T-cell (primary cell): Measurements from ENCODE around the gene EFCAB9. TPM values are rescaled to one million over a fixed set of nuclear protein-coding genes. Genes with fewer than 3 reads are reported as not detected.
"Not testable (repeated sequence)": the region's sequence is repeated elsewhere in the genome, so short reads cannot be mapped to it uniquely, and the experiment has no call there.

Source experiments
- ATAC-seq, 4 experiments: fragments of 200-7000 bp in 3 of 4; fragments of 150-1000 bp in 1 of 4; cut with Tn5 transposase; replicated peaks in 1 of 4; 1 replicate in 3 of 4; 2 replicates in 1 of 4; pipeline ENCODE4 v1.10.0; 2021; ENCODE audit warnings: moderate library complexity in 3 of 4, mild to moderate bottlenecking in 2 of 4, moderate number of reproducible peaks in 1 of 4
- CTCF ChIA-PET, 2 donors: fragments of 300-600 bp; sonication (Branson Sonifier 250); formaldehyde crosslinking; loops; one replicate each; lab custom pipeline; 2022; ENCODE audit warnings: antibody characterized with exemption in 2 of 2; lab: Charles Lee
- POLR2A ChIA-PET, 2 donors: fragments of 300-600 bp; sonication (Branson Sonifier 250); formaldehyde crosslinking; loops; one replicate each; lab custom pipeline; 2022; ENCODE audit warnings: antibody characterized with exemption in 2 of 2; lab: Charles Lee
- DNase-seq, 35 experiments: peaks; one replicate each; pipeline versions ENCODE4 v3.0.0 to v3.0.0-alpha.2; 2013 to 2023
- H3K27ac ChIP-seq: one replicate; pipeline ENCODE4 v1.5.1; 2013; ENCODE audit warnings: low read length
- H3K27me3 ChIP-seq, 2 experiments: replicated peaks in 1 of 2; 1 replicate in 1 of 2; 2 replicates in 1 of 2; pipeline versions ENCODE4 v1.6.1 to v1.7.0; 2013; ENCODE audit warnings: low read length in 1 of 2, mixed read lengths in 1 of 2; ENCODE audit not compliant: control insufficient read depth in 2 of 2, insufficient read depth in 2 of 2; ENCODE audit errors: extremely low read depth in 1 of 2
- H3K36me3 ChIP-seq, 2 donors: 1 replicate in 1 of 2; 2 replicates in 1 of 2; pipeline versions ENCODE4 v1.6.1 to v1.7.0; 2013; ENCODE audit warnings: low read length in 1 of 2; ENCODE audit not compliant: control insufficient read depth in 2 of 2, insufficient read depth in 1 of 2; ENCODE audit errors: extremely low read depth in 1 of 2
- H3K4me1 ChIP-seq, 2 experiments: 1 replicate in 1 of 2; 2 replicates in 1 of 2; pipeline versions ENCODE4 v1.6.1 to v1.7.0; 2013; ENCODE audit warnings: low read length in 2 of 2, mixed read lengths in 1 of 2; ENCODE audit not compliant: insufficient read depth in 2 of 2, control insufficient read depth in 1 of 2; ENCODE audit errors: extremely low read depth in 1 of 2
- H3K4me3 ChIP-seq, 2 donors: 1 replicate in 1 of 2; 2 replicates in 1 of 2; pipeline versions ENCODE4 v1.5.1 to v1.7.0; 2013; ENCODE audit warnings: mild to moderate bottlenecking in 2 of 2, low read length in 1 of 2, moderate library complexity in 1 of 2; ENCODE audit not compliant: control insufficient read depth in 1 of 2; ENCODE audit errors: extremely low read depth in 1 of 2
- H3K9me3 ChIP-seq: 2 replicates; pipeline ENCODE4 v1.7.0; 2013
- H3K27ac Mint-ChIP-seq, 2 donors: one replicate each; pipeline ENCODE4 v1.8.0; 2020 to 2021; ENCODE audit warnings: mild to moderate bottlenecking in 2 of 2, mixed read lengths in 2 of 2
- H3K27me3 Mint-ChIP-seq, 2 donors: one replicate each; pipeline ENCODE4 v1.8.0; 2021 to 2022; ENCODE audit warnings: mixed read lengths in 2 of 2
- H3K36me3 Mint-ChIP-seq: one replicate; pipeline ENCODE4 v1.8.0; 2021; ENCODE audit warnings: mixed read lengths
- H3K4me1 Mint-ChIP-seq, 3 donors: one replicate each; pipeline ENCODE4 v1.8.0; 2020 to 2022; ENCODE audit warnings: mixed read lengths in 3 of 3, mild to moderate bottlenecking in 1 of 3
- H3K4me3 Mint-ChIP-seq, 3 donors: one replicate each; pipeline ENCODE4 v1.8.0; 2020 to 2022; ENCODE audit warnings: mild to moderate bottlenecking in 3 of 3, mixed read lengths in 3 of 3, moderate library complexity in 3 of 3
- H3K9me3 Mint-ChIP-seq, 3 donors: one replicate each; pipeline ENCODE4 v1.8.0; 2020 to 2022; ENCODE audit warnings: mixed read lengths in 3 of 3
- WGBS: methylation state at CpG from one replicate; pipeline ENCODE4 v1.1.5; 2013; ENCODE audit warnings: missing lambda C conversion rate; ENCODE audit not compliant: insufficient coverage; 5-methylcytosine and 5-hydroxymethylcytosine counted together
- total RNA-seq, 35 experiments: library from RNA in 6 of 35; stranded (reverse) in 6 of 35; fragments of 120-200 nt in 1 of 35; gene quantifications; one replicate each; pipeline versions ENCODE4 v1.2.1 to v1.2.4 and lab custom pipeline; 2013 to 2026

The EFCAB9 gene
- total RNA-seq, 5 donors from 2014 or later (not counting 1 experiment from before 2014, with no cell fraction given) = not detected

DNA sequence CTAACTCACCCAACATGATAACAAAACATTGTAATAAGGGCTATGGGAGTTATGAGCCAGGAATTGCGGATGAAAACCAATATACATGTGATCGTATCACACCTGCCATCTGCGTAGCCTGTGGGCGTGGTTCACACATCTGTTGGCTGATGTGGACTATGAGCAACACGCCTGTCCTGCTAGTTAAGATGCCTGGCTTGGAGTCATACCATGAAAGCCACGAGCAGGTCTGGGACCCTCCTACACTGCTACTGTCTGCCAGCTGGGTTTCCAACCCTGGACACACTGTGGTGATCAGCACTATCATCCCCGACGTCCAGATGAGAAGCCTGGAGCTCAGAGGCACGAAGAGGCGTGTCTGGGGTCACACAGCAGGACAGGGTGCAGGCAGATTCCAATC is 46.1 kb upstream of the EFCAB9 start:
- peaks cover 37% of the 10 kb centered on the region for H3K36me3 Mint-ChIP-seq
- peaks cover 78 to 97% (median 90%) of the 10 kb centered on the region in 3 donors for H3K4me1 Mint-ChIP-seq
- whole genome bisulfite sequencing = 82% methylated on average over 10 of the region's 10 CpGs
- H3K9me3 Mint-ChIP-seq = no peaks in the 10 kb centered on the region
- peak overlapping the region; percentile 73 to 77 for H3K27ac Mint-ChIP-seq
- ATAC-seq (no peak), DNase-seq (peak in 12 of 35 experiments; percentile 11 to 47 (median 24))
- Histone ChIP-seq H3K9me3 (no peaks in the 10 kb centered on the region), H3K36me3 (peaks cover 0 to 83% of the 10 kb centered on the region in 2 donors), H3K27me3 (no peaks in the 10 kb centered on the region), H3K27ac (no peak overlapping the region), H3K4me3 (no peak overlapping the region), H3K4me1 (peaks cover 15 to 96% of the 10 kb centered on the region in 2 experiments)
- H3K4me3 Mint-ChIP-seq = no peak overlapping the region
- H3K27me3 Mint-ChIP-seq = no peaks in the 10 kb centered on the region
- CTCF ChIA-PET = no interaction called here
- POLR2A ChIA-PET = no interaction called here

DNA sequence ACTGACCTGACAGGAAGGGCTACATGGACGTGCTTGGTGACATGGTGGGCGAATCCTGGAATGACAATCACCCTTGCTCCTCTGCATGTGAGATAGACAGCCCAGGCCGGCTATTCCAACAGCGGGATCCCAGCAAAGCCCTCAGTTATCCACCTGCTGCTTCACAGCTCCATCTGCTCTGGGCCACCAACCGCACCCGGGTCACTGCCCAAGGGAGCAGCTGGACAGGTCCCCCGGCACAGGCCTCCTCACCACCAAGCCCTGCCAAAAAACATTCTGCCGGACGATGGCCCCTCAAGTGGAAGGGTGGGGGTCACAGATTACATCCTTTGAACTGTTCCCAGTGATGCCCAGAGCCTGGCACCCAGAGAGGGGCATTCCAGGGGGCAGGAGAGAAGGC is 45.6 kb upstream of the EFCAB9 start:
- Mint-ChIP-seq H3K9me3 (no peaks in the 10 kb centered on the region), H3K27me3 (no peaks in the 10 kb centered on the region), H3K27ac (peak overlapping the region; percentile 73 to 77), H3K36me3 (peaks cover 40% of the 10 kb centered on the region), H3K4me3 (no peak overlapping the region), H3K4me1 (peaks cover 78 to 97% (median 90%) of the 10 kb centered on the region in 3 donors)
- Histone ChIP-seq H3K27ac (peak overlapping the region; percentile 11), H3K27me3 (no peaks in the 10 kb centered on the region), H3K4me3 (no peak overlapping the region), H3K4me1 (peaks cover 15 to 92% of the 10 kb centered on the region in 2 experiments), H3K36me3 (peaks cover 0 to 85% of the 10 kb centered on the region in 2 donors), H3K9me3 (no peaks in the 10 kb centered on the region)
- WGBS = 97% methylated on average over 6 of the region's 9 CpGs
- POLR2A ChIA-PET = no interaction called here
- ATAC-seq (no peak), DNase-seq (no peak)
- CTCF ChIA-PET = no interaction called here

DNA sequence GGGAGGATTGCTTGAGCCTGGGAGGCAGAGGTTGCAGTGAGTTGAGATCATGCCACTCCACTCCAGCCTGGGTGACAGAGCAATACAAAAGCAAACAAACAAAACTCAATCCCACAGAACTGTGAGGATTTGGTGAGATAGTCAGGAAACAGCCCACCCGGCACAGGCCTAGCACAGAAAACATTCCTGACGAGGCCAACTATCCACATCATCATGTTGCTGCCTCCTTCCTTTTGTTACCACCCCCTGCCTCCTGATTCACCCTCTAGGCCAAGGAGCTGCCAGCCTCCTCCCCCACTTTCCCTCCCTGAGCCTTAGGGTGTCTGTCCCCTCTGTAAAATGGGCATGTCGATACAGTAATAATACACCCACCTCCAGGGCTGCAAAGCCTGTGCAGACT is 44.9 kb upstream of the EFCAB9 start:
- peaks cover 40% of the 10 kb centered on the region for H3K36me3 Mint-ChIP-seq

DNA sequence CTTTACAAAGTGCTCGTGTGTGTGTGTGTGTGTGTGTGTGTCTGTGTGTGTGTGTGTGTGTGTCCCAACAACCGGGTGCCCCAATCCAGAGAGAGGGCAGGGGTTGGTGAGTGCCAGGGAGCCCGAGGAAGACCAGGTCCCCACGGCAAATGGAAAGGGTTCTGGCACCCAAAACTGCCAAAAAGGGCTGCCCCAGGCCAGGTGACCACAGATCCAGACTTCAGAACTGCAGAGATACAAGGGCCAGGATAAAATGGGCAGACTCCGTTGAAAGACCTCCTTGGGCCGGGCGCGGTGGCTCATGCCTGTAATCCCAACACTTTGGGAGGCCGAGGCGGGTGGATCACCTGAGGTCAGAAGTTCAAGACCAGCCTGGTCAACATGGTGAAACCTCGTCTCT is 44.5 kb upstream of the EFCAB9 start:
- peaks cover 78 to 97% (median 90%) of the 10 kb centered on the region in 3 donors for H3K4me1 Mint-ChIP-seq
- H3K9me3 ChIP-seq, ATAC-seq, POLR2A ChIA-PET, DNase-seq, H3K27ac ChIP-seq, H3K4me3 ChIP-seq, H3K9me3 Mint-ChIP-seq, H3K27me3 Mint-ChIP-seq, H3K27me3 ChIP-seq: not testable (repeated sequence)
- H3K36me3 Mint-ChIP-seq = peaks cover 42% of the 10 kb centered on the region
- peak overlapping the region; percentile 61 to 72 for H3K27ac Mint-ChIP-seq
- peak overlapping the region in 1 of 3 donors; percentile 82 for H3K4me3 Mint-ChIP-seq
- peaks cover 3 to 85% of the 10 kb centered on the region in 2 donors for H3K36me3 ChIP-seq
- WGBS = 88% methylated on average over 4 of the region's 11 CpGs
- peaks cover 15 to 92% of the 10 kb centered on the region in 2 experiments for H3K4me1 ChIP-seq
- CTCF ChIA-PET = interaction anchor here (0.7 kb wide), 2 partner anchors 9 to 34 kb away, joined by 3 to 4 read pairs; no protein-coding TSS in a partner anchor

More for the DNA sequence above, 44.9 kb upstream of the EFCAB9 start:
- ATAC-seq (no peak), DNase-seq (no peak)
- H3K27ac ChIP-seq = no peak overlapping the region
- POLR2A ChIA-PET = no interaction called here
- Mint-ChIP-seq H3K4me1 (peaks cover 78 to 97% (median 90%) of the 10 kb centered on the region in 3 donors), H3K9me3 (no peaks in the 10 kb centered on the region), H3K27me3 (no peaks in the 10 kb centered on the region), H3K4me3 (peak overlapping the region in 1 of 3 donors; percentile 17), H3K27ac (peak overlapping the region; percentile 61 to 72)
- CTCF ChIA-PET = interaction anchor here in 1 of 2 donors (0.7 kb wide), 1 partner anchor 33 kb away, joined by 4 read pairs; no protein-coding TSS in a partner anchor
- H3K9me3 ChIP-seq = no peaks in the 10 kb centered on the region
- peaks cover 0 to 85% of the 10 kb centered on the region in 2 donors for H3K36me3 ChIP-seq
- H3K4me1 ChIP-seq = peaks cover 15 to 92% of the 10 kb centered on the region in 2 experiments
- H3K4me3 ChIP-seq = no peak overlapping the region
- 90% methylated on average over 2 of the region's 3 CpGs for WGBS
- H3K27me3 ChIP-seq = no peaks in the 10 kb centered on the region

DNA sequence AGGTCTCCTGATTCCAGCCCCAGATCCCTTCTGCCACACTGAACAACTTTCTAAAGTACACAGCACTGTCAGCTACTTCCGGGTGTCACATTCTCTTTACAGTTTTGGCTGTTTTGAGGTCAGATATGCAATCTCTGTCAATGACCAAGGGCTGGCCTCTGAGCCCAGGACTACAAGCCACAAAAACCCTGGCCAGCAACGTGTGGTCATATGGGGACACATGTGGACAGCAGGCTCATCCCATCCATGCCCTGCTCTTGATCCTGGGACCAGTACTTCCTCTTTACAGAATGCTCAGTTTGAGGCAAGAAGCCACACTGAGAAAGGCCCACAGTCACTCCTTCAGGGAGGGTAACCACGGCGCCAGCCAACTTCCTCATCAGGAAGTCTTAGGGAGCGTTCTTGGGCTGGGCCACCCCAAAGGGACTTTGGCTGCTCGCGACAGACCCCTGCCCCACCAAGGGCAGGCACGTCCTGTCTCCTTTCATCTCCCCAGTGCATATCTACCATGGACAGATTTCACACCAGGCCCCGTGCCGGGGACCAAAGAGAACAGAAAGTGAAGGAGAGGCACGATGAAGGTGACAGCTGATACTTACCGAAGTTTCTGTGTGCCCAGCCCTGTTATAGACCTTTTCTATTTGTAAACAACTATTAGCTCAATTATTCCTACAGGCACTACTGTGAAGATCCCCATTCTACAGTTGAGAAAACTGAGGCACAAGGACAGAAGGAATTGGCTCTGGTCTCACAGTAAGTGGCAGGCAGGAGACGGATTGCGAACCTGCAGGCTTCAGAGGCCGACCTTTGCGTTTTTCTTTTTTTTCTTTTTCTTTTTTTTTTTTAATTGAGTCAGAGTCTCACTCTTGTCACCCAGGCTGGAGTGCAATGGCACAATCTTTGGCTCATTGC is 43.2 kb upstream of the EFCAB9 start:
- Mint-ChIP-seq H3K9me3 (no peaks in the 10 kb centered on the region), H3K36me3 (peaks cover 48% of the 10 kb centered on the region), H3K4me3 (peak overlapping the region; percentile 59 to 82 (median 60)), H3K27ac (peak overlapping the region; percentile 86 to 94), H3K4me1 (peaks cover 76 to 91% (median 85%) of the 10 kb centered on the region in 3 donors), H3K27me3 (no peaks in the 10 kb centered on the region)
- Histone ChIP-seq H3K9me3 (no peaks in the 10 kb centered on the region), H3K27ac (peak overlapping the region; percentile 75), H3K36me3 (peaks cover 3 to 84% of the 10 kb centered on the region in 2 donors), H3K27me3 (no peaks in the 10 kb centered on the region), H3K4me3 (peak overlapping the region in 1 of 2 donors; percentile 13), H3K4me1 (peaks cover 15 to 81% of the 10 kb centered on the region in 2 experiments)
- ATAC-seq = peak; percentile 62 to 74 (median 66)
- 10% methylated on average over 12 of the region's 16 CpGs for WGBS
- peak in 15 of 35 experiments; percentile 5 to 46 (median 18) for DNase-seq
- ChIA-PET POLR2A (no interaction called here), CTCF (interaction anchor here in 1 of 2 donors (0.6 to 1.3 kb wide), 4 partner anchors 19 to 239 kb away, joined by 3 to 7 read pairs (median 4); partner anchors contain the start of gene STK10)

DNA sequence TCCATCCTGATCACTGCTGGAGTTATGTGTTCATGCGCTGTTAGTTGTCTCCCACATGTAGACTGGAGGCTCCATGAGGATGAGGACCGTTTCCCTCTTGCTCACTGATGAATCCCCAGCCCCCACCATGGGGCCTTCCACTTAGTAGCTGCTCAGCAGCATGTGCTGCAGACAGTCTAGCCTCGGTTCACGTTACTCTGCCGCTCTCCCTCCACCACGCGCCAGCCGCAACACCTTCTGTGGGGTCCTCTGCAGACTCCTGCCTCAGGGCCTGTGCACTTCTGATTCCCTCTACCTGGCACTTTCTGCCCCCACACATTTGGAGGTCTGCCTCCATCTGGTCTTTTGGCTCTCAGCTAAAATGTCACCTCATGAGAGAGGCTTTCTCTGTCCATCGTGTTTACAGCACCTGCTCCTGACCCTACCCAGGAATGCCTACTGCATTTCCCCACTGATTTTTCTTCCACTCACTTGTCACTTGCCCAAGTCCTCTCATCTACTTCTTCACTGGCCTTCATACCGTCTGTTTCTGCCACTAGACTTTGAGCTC is 42.2 kb upstream of the EFCAB9 start:
- 85% methylated on average over 9 of the region's 10 CpGs for WGBS
- peaks cover 3 to 84% of the 10 kb centered on the region in 2 donors for H3K36me3 ChIP-seq
- peaks cover 51% of the 10 kb centered on the region for H3K36me3 Mint-ChIP-seq

More for the DNA sequence above, 42.2 kb upstream of the EFCAB9 start:
- Mint-ChIP-seq H3K9me3 (no peaks in the 10 kb centered on the region), H3K27me3 (no peaks in the 10 kb centered on the region), H3K27ac (peak overlapping the region; percentile 86 to 94), H3K4me3 (peak overlapping the region; percentile 59 to 82 (median 62)), H3K4me1 (peaks cover 72 to 90% (median 84%) of the 10 kb centered on the region in 3 donors)
- DNase-seq (no peak), ATAC-seq (no peak)
- H3K27ac ChIP-seq = peak overlapping the region; percentile 75
- ChIA-PET POLR2A (no interaction called here), CTCF (interaction anchor here (1.1 to 1.5 kb wide), 3 partner anchors 22 to 37 kb away, joined by 3 to 7 read pairs (median 3); partner anchors contain the start of gene STK10 (in 1 of the 2))
- H3K27me3 ChIP-seq = no peaks in the 10 kb centered on the region
- H3K4me3 ChIP-seq = no peak overlapping the region
- no peaks in the 10 kb centered on the region for H3K9me3 ChIP-seq
- peaks cover 12 to 78% of the 10 kb centered on the region in 2 experiments for H3K4me1 ChIP-seq
